Measurements from ENCODE around the gene UQCRHL.

UQCRHL gene

GRCh38 chr1:15834406-15835204 lies 27.2 kb upstream of the UQCRHL start (continued):
- no peak for TF ChIP-seq PRDM2 (tag by site-specific recombination; IDR thresholded peaks at IDR 0.05; ENCODE audit: borderline replicate concordance)
- 0 out of 2 replicates have a peak, but pooled peaks have one; percentile 3 for TF ChIP-seq ZNF146 (tag by site-specific recombination; IDR thresholded peaks at IDR 0.05)
- TF ChIP-seq ZNF404 (tag by site-specific recombination; IDR thresholded peaks at IDR 0.05), result no peak
- TF ChIP-seq YY1 (tag by site-specific recombination; IDR thresholded peaks at IDR 0.05), result peak; percentile 95
- TF ChIP-seq HIC1 (tag by site-specific recombination; IDR thresholded peaks at IDR 0.05), result peak; percentile 76; the same call in 1 of the 2 replicates
- no peak for TF ChIP-seq ZNF169 (tag by site-specific recombination; IDR thresholded peaks at IDR 0.05)
- no peak for TF ChIP-seq ZNF658 (tag by site-specific recombination; IDR thresholded peaks at IDR 0.05)
- TF ChIP-seq ZNF416 (tag by site-specific recombination; IDR thresholded peaks at IDR 0.05), result no peak
- 0 out of 2 replicates have a peak, but pooled peaks have one; percentile 17 for TF ChIP-seq ZNF596 (tag by site-specific recombination; IDR thresholded peaks at IDR 0.05)
- no peak for TF ChIP-seq ZNF114 (tag by site-specific recombination; IDR thresholded peaks at IDR 0.05)
- peak; percentile 52; the same call in 1 of the 2 replicates for TF ChIP-seq ZNF10 (tag by site-specific recombination; IDR thresholded peaks at IDR 0.05)
- no peak for TF ChIP-seq PRDM1 (tag by site-specific recombination; IDR thresholded peaks at IDR 0.05)
- TF ChIP-seq ZNF426 (tag by site-specific recombination; IDR thresholded peaks at IDR 0.05), result no peak
- no peak for TF ChIP-seq REST (tag by site-specific recombination; IDR thresholded peaks at IDR 0.05)
- no peak for TF ChIP-seq ZNF112 (tag by site-specific recombination; IDR thresholded peaks at IDR 0.05)
- TF ChIP-seq ZNF548 (tag by site-specific recombination; IDR thresholded peaks at IDR 0.05), result no peak
- 0 out of 2 replicates have a peak, but pooled peaks have one; percentile 60 for TF ChIP-seq KLF17 (tag by site-specific recombination; IDR thresholded peaks at IDR 0.05)
- TF ChIP-seq ZNF133 (tag by site-specific recombination; IDR thresholded peaks at IDR 0.05), result no peak
- no peak for TF ChIP-seq ZNF670 (tag by site-specific recombination; IDR thresholded peaks at IDR 0.05; ENCODE audit: low read depth)
- peak; percentile 80 for TF ChIP-seq PRDM4 (tag by site-specific recombination; IDR thresholded peaks at IDR 0.05)
- peak; percentile 16; the same call in 1 of the 2 replicates for TF ChIP-seq INSM2 (tag by site-specific recombination; IDR thresholded peaks at IDR 0.05)

All from HEK293 (cell line).